Left ventricle myocardium inferior (tissue), 1 donor: Measurements from ENCODE around the gene TEX44. TPM values are rescaled to one million over a fixed set of nuclear protein-coding genes. Genes with fewer than 3 reads are reported as not detected.
A peak's percentile ranks its signal among the peaks of the same experiment; 100 is the strongest.

Experiments
- DNase-seq: peaks from one replicate; pipeline ENCODE4 v3.0.0-alpha.2; 2020
- H3K27ac ChIP-seq: fragments of 200-600 bp; replicated peaks from 2 replicates; pipeline ENCODE4 v1.8.0; 2021
- H3K27me3 ChIP-seq: fragments of 200-600 bp; 2 replicates; pipeline ENCODE4 v1.8.0; 2021; ENCODE audit warnings: low read depth
- H3K36me3 ChIP-seq: fragments of 200-600 bp; 2 replicates; pipeline ENCODE4 v1.8.0; 2021
- H3K4me1 ChIP-seq: fragments of 200-600 bp; 2 replicates; pipeline ENCODE4 v1.8.0; 2021
- H3K4me3 ChIP-seq: fragments of 200-600 bp; 2 replicates; pipeline ENCODE4 v1.8.0; 2021; ENCODE audit warnings: mild to moderate bottlenecking, moderate library complexity
- H3K9me3 ChIP-seq: fragments of 200-600 bp; replicated peaks from 2 replicates; pipeline ENCODE4 v1.8.0; 2021
- CTCF ChIP-seq: fragments of 200-600 bp; IDR thresholded peaks from 2 replicates; pipeline ENCODE4 v1.8.0; 2021; ENCODE audit warnings: antibody characterized with exemption, mild to moderate bottlenecking, borderline replicate concordance
- intact Hi-C: fragments of 100-400 bp; cut with micrococcal nuclease; formaldehyde crosslinking; loops from one replicate; pipeline ENCODE4 v1.11.0; 2022
- total RNA-seq: library from RNA; stranded (reverse); fragmentation: NEBNext Ultra II Directional; extraction: Animal tissue kit (Norgen Biotek cat#: 25700); gene quantifications from one replicate; pipeline ENCODE4 v1.2.1, GENCODE V29; 2021
- donor health status: DM: no; HTN: yes; CAD: no; lungs with severe emphysema.

Gene TEX44
- total RNA-seq, 1 donor from 2014 or later = not detected

DNA sequence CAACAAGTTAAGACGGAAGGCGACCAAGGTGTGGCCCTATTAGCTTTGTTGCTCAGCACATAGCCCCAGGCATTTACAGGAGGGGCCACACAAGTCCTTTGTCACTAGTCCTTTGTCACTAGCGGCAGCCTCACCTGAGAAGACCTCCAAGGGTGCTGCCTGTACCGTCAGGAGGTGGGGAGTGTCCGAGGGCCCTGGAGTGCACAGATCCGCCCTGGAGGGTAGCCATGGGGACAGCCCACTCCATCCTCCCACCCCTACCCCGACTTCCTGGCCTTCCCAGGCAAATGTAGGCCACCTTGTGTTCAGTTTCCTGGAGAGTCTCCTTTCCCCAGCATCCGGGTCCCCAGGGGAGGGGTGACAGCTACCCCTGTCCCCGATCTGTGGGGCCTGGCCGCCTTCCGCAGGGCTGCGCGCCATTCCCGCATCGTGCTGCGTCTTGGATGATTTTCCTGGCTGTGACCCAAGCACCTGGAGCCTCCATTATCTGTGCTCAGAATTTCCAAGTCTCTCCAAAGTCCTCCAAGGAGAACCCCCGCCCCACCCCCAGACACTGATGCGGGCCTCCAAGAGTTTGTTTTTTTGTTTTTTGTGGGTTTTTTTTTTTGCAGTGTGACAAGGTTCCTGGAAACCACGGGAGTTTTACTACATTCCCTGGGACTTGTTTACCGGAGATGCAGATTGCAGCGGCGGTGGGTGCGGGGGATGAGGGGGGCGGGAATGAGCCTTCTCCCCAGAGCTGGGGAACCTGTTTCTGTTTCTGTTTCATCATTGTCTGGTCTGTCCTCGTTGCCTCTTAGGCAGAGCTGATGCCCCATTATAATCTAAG is 28.6 kb downstream of the TEX44 start:
- no peaks in the 10 kb centered on the region for H3K9me3 ChIP-seq
- no peak for TF ChIP-seq CTCF
- peaks cover 29% of the 10 kb centered on the region for H3K4me1 ChIP-seq
- H3K27me3 ChIP-seq = no peaks in the 10 kb centered on the region
- intact Hi-C loops = no loop called here
- peak overlapping the region; percentile 76 for H3K27ac ChIP-seq
- no peaks in the 10 kb centered on the region for H3K36me3 ChIP-seq
- peak; percentile 54 for DNase-seq
- H3K4me3 ChIP-seq = peak overlapping the region; percentile 43

GRCh38 chr2:231622963-231623362 is 30.3 kb downstream of the TEX44 start:
- H3K27ac ChIP-seq = no peak overlapping the region
- DNase-seq = no peak
- intact Hi-C loops = no loop called here
- TF ChIP-seq CTCF = no peak
- peaks cover 30% of the 10 kb centered on the region for H3K4me1 ChIP-seq
- no peaks in the 10 kb centered on the region for H3K36me3 ChIP-seq
- no peaks in the 10 kb centered on the region for H3K9me3 ChIP-seq
- no peaks in the 10 kb centered on the region for H3K27me3 ChIP-seq
- no peak overlapping the region for H3K4me3 ChIP-seq

DNA sequence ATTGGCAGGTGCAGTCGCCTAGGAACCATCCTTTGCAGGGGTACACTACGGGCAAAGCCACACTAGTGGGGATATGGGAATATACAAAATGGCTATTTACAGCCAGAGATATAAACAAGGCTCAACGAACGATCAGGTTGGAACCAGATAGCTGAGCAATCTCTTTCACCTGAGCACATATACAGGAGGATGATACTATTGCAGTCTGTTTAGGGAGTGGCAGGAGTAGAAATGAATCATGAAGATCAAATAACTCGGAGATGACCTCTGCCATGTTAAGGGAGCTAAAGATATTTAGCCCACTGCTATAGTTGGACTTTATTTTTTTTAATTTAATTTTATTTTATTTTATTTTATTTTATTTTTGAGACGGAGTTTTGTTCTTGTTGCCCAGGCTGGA is 33.8 kb downstream of the TEX44 start:
- no peaks in the 10 kb centered on the region for H3K36me3 ChIP-seq
- H3K4me1 ChIP-seq = peaks cover 24% of the 10 kb centered on the region
- H3K27ac ChIP-seq = no peak overlapping the region
- no peak for DNase-seq
- no peak overlapping the region for H3K4me3 ChIP-seq
- intact Hi-C loops = no loop called here
- no peak for TF ChIP-seq CTCF
- no peaks in the 10 kb centered on the region for H3K27me3 ChIP-seq
- no peaks in the 10 kb centered on the region for H3K9me3 ChIP-seq

DNA sequence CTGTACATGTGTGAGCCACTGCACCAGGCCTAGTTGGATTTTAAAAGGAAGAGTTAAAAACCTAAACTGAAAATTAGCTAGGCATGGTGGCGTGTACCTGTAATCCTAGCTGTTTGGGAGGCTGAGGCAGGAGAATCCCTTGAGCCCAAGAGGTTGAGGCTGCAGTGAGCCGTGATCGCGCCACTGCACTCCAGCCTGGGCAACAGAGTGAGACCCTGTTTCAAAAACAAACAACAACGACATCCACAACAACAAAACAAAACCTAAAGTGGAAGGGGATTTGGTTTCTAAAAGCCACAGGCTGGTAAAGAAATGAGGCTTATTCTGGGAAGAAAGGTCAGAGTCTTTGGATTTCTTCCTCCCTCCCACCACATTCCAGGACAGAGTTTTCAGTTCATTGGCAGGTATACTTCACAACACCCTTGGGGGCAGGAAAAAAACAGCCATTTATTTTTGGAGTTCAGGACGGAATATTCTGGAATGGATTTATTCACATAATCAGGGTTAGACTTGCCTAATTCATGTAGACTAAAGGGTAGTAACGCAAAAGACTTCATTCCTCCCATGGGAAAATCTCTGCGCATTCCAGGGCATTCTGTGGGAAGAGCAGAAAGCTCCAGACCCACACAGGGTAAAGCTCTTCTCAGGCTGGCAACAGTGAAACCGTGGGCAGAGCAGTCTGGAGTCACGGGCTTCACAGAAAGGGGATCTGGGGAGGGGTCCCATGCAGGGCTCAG is 34.9 kb downstream of the TEX44 start:
- Histone ChIP-seq H3K27me3 (no peaks in the 10 kb centered on the region), H3K9me3 (no peaks in the 10 kb centered on the region), H3K4me1 (peaks cover 15% of the 10 kb centered on the region), H3K36me3 (no peaks in the 10 kb centered on the region), H3K27ac (peak overlapping the region; percentile 86), H3K4me3 (peak overlapping the region; percentile 31)
- intact Hi-C loops = no loop called here
- no peak for DNase-seq
- TF ChIP-seq CTCF = no peak

DNA sequence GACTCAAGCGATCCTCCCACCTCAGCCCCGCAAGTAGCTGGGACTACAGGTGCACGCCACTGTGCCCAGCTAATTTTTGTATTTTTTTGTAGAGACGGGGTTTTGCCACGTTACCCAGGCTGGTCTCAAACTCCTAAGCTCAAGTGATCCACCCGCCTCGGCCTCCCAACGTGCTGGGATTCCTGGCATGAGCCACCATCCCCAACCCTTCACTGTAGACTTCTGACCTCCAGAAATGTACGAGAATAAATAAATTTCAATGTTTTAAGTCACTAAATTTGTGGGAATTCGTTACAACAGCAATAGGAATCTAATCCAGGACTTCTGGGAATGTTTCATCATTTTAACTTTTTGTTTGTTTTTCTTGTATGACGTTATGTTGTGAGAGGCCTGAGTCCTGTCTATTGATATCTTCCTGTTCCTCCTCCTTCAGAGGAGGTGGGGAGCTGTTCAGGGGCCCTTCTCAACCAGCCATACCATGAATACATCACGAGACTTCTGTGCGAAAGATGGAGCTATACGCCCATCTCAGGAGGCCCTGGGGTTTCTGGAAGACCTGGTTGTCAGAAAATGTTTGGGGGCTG is 40.0 kb downstream of the TEX44 start:
- Histone ChIP-seq H3K4me1 (peaks cover 8% of the 10 kb centered on the region), H3K9me3 (no peaks in the 10 kb centered on the region), H3K36me3 (no peaks in the 10 kb centered on the region), H3K27ac (no peak overlapping the region), H3K4me3 (no peak overlapping the region), H3K27me3 (no peaks in the 10 kb centered on the region)
- no peak for DNase-seq
- TF ChIP-seq CTCF = no peak
- intact Hi-C loops = no loop called here
